Keratinocyte (primary cell): ENCODE data around the gene KRT82. TPM values are rescaled to one million over a fixed set of nuclear protein-coding genes. Genes with fewer than 3 reads are reported as not detected.
A peak's percentile ranks its signal among the peaks of the same experiment; 100 is the strongest.

Experiments
- DNase-seq: peaks from one replicate; pipeline ENCODE4 v3.0.0-alpha.2; 2011; ENCODE audit warnings: low read depth, missing footprints, low spot score
- FAIRE-seq: peaks from 2 replicates; lab custom pipeline; 2011; peaks lifted over from hg19 to GRCh38; lab: Jason Lieb, UNC
- H2AFZ ChIP-seq: 2 replicates; pipeline ENCODE4 v1.6.0; 2012; ENCODE audit warnings: low read length, control low read depth, inconsistent platforms; ENCODE audit not compliant: control insufficient read depth
- H3K27ac ChIP-seq: 2 replicates; pipeline ENCODE4 v1.5.1; 2011; ENCODE audit warnings: low read length; ENCODE audit not compliant: control insufficient read depth, insufficient read depth
- H3K27me3 ChIP-seq: 3 replicates; pipeline ENCODE4 v1.6.0; 2011; ENCODE audit warnings: low read length; ENCODE audit not compliant: control insufficient read depth, insufficient read depth; ENCODE audit errors: extremely low read depth
- H3K36me3 ChIP-seq, 2 experiments: 2 replicates in 1 of 2; 3 replicates in 1 of 2; pipeline ENCODE4 v1.5.1; 2011; ENCODE audit warnings: low read length in 2 of 2, mild to moderate bottlenecking in 1 of 2; ENCODE audit not compliant: control insufficient read depth in 2 of 2, insufficient read depth in 2 of 2; ENCODE audit errors: extremely low read depth in 1 of 2
- H3K4me1 ChIP-seq: 3 replicates; pipeline ENCODE4 v1.5.1; 2011; ENCODE audit warnings: low read length; ENCODE audit not compliant: control insufficient read depth, insufficient read depth; ENCODE audit errors: extremely low read depth
- H3K4me2 ChIP-seq: 3 replicates; pipeline ENCODE4 v1.6.0; 2011; ENCODE audit warnings: low read depth, low read length; ENCODE audit not compliant: control insufficient read depth, insufficient read depth; ENCODE audit errors: extremely low read depth
- H3K4me3 ChIP-seq, 3 experiments: fragments of 200-600 bp in 1 of 3; sonication (generic) in 1 of 3; 2 replicates in 2 of 3; 3 replicates in 1 of 3; pipeline ENCODE4 v1.5.1; 2011 to 2016; ENCODE audit warnings: low read length in 3 of 3, mild to moderate bottlenecking in 3 of 3, control low read depth in 2 of 3, inconsistent platforms in 1 of 3, low read depth in 1 of 3, mixed read lengths in 1 of 3, mixed run types in 1 of 3, moderate library complexity in 1 of 3; ENCODE audit not compliant: control insufficient read depth in 2 of 3, insufficient read depth in 2 of 3; ENCODE audit errors: extremely low read depth in 1 of 3
- H3K79me2 ChIP-seq: 2 replicates; pipeline ENCODE4 v1.6.0; 2012; ENCODE audit warnings: low read length; ENCODE audit not compliant: control insufficient read depth, insufficient read depth
- H3K9ac ChIP-seq: 3 replicates; pipeline ENCODE4 v1.6.0; 2011; ENCODE audit warnings: low read length; ENCODE audit not compliant: control insufficient read depth, insufficient read depth; ENCODE audit errors: extremely low read depth
- H3K9me1 ChIP-seq: 3 replicates; pipeline ENCODE4 v1.6.0; 2011; ENCODE audit warnings: low read length; ENCODE audit not compliant: control insufficient read depth, insufficient read depth; ENCODE audit errors: extremely low read depth
- H3K9me3 ChIP-seq: 2 replicates; pipeline ENCODE4 v1.5.1; 2012; ENCODE audit warnings: low read depth, low read length; ENCODE audit not compliant: control insufficient read depth
- H4K20me1 ChIP-seq: 3 replicates; pipeline ENCODE4 v1.6.0; 2011; ENCODE audit warnings: low read length; ENCODE audit not compliant: control insufficient read depth, insufficient read depth; ENCODE audit errors: extremely low read depth
- EZH2 ChIP-seq: IDR thresholded peaks from one replicate; pipeline ENCODE4 v1.6.1; 2012; ENCODE audit warnings: inconsistent platforms, mild to moderate bottlenecking, low read length, moderate library complexity
- dilution Hi-C: fragments of 300-500 bp; cut with MboI; formaldehyde crosslinking; loops from one replicate; pipeline ENCODE4 v1.7.0; 2020; ENCODE audit warnings: low sequenced_read_pairs; ENCODE audit not compliant: extremely low pct_ligation_motif_present
- polyA plus RNA-seq, 5 experiments: library from polyadenylated mRNA; depleted of rRNA in 3 of 5; stranded (reverse) in 3 of 5; stranded (forward) in 1 of 5; unstranded in 1 of 5; fragments of >200 nt; gene quantifications; 1 replicate in 1 of 5; 2 replicates in 3 of 5; 3 replicates in 1 of 5; pipeline versions ENCODE4 v1.2.1 to v1.2.3, GENCODE V29; 2011 to 2012; ENCODE audit warnings: missing spikeins in 2 of 5, low read depth in 1 of 5, low replicate concordance in 1 of 5
- TF ChIP-seq, protein P1 (sequence below), 3 experiments: IDR thresholded peaks in 1 of 3; conservative IDR thresholded peaks in 1 of 3; optimal IDR thresholded peaks in 1 of 3; 2 replicates in 2 of 3; 3 replicates in 1 of 3; pipeline versions ENCODE3 to v1.5.1; 2011; ENCODE audit warnings: low read length in 3 of 3, mild to moderate bottlenecking in 3 of 3, moderate library complexity in 2 of 3, control low read depth in 1 of 3, inconsistent platforms in 1 of 3; ENCODE audit not compliant: insufficient read depth in 2 of 3; ENCODE audit errors: extremely low read depth in 1 of 3

The KRT82 gene
- polyA plus RNA-seq, 1 donor (not counting 4 experiments of a cell fraction or from before 2014, with no cell fraction given): not detected

DNA sequence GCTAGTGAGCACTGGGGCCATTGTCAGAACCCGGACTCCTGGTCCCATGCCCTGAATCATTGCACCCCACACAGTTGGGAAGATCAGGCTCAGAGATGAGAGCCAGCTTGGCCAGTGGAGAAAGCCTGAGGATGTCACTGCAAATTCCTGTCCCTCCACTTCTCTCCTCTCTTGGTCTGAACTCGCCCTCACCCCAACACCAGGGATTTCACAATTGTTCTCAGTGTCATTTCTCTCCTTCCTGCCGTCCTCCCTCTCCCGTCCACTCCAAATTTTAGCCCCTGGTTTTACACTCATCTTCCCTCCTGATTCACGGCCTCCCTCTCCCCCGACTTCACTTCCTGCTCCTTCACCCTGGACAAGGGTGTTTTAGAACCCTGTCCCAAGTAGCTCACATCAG is 16.9 kb upstream of the KRT82 start:
- Histone ChIP-seq H2AFZ (no peak overlapping the region), H3K4me2 (no peak overlapping the region), H4K20me1 (no peaks in the 10 kb centered on the region), H3K9me3 (no peaks in the 10 kb centered on the region), H3K79me2 (no peaks in the 10 kb centered on the region), H3K9me1 (no peaks in the 10 kb centered on the region), H3K4me3 (no peak overlapping the region), H3K27ac (no peak overlapping the region), H3K4me1 (peaks cover 21% of the 10 kb centered on the region), H3K9ac (no peak overlapping the region), H3K27me3 (no peaks in the 10 kb centered on the region), H3K36me3 (no peaks in the 10 kb centered on the region)
- FAIRE-seq (no peak), DNase-seq (no peak)
- TF ChIP-seq EZH2: no peak
- TF ChIP-seq, protein P1, sequence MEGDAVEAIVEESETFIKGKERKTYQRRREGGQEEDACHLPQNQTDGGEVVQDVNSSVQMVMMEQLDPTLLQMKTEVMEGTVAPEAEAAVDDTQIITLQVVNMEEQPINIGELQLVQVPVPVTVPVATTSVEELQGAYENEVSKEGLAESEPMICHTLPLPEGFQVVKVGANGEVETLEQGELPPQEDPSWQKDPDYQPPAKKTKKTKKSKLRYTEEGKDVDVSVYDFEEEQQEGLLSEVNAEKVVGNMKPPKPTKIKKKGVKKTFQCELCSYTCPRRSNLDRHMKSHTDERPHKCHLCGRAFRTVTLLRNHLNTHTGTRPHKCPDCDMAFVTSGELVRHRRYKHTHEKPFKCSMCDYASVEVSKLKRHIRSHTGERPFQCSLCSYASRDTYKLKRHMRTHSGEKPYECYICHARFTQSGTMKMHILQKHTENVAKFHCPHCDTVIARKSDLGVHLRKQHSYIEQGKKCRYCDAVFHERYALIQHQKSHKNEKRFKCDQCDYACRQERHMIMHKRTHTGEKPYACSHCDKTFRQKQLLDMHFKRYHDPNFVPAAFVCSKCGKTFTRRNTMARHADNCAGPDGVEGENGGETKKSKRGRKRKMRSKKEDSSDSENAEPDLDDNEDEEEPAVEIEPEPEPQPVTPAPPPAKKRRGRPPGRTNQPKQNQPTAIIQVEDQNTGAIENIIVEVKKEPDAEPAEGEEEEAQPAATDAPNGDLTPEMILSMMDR (optimal IDR thresholded peaks at IDR 0.05 in 1 of 3, IDR thresholded peaks at IDR 0.05 in 1 of 3, conservative IDR thresholded peaks at IDR 0.05 in 1 of 3; ENCODE audit: extremely low read depth in 1 of 3, insufficient read depth in 2 of 3, low read length in 3 of 3): no peak
- dilution Hi-C loops: no loop called here

DNA sequence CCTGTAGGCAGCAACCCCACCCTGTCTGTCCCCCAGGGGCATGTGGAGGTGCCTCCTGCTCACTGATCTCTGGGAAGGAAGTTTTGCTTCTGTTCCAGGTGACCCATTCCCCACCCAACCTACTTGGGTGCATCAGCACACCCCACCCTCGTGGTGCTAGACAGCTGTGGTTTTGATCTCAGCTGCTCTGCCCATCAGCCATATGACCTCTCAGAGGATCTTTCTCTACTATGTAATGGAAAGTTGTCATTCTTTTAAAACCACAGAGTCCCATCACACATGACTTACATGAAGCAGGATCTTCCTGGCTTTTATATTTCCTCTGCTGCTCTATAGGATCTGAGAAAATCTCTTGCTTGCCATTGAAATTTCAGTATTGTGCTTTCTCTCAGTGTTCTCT is 13.5 kb upstream of the KRT82 start:
- no peak overlapping the region for H3K9ac ChIP-seq
- H3K4me2 ChIP-seq: no peak overlapping the region
- H3K79me2 ChIP-seq: no peaks in the 10 kb centered on the region
- TF ChIP-seq, protein P1 (optimal IDR thresholded peaks at IDR 0.05 in 1 of 3, IDR thresholded peaks at IDR 0.05 in 1 of 3, conservative IDR thresholded peaks at IDR 0.05 in 1 of 3; ENCODE audit: extremely low read depth in 1 of 3, insufficient read depth in 2 of 3, low read length in 3 of 3): no peak
- DNase-seq (no peak), FAIRE-seq (peak; percentile 84)
- peaks cover 29% of the 10 kb centered on the region for H3K4me1 ChIP-seq
- H3K9me3 ChIP-seq: no peaks in the 10 kb centered on the region
- no peak overlapping the region for H2AFZ ChIP-seq
- dilution Hi-C loops: no loop called here
- H3K36me3 ChIP-seq: no peaks in the 10 kb centered on the region
- no peaks in the 10 kb centered on the region for H3K9me1 ChIP-seq
- H3K27me3 ChIP-seq: no peaks in the 10 kb centered on the region
- H3K27ac ChIP-seq: no peak overlapping the region
- no peak overlapping the region for H3K4me3 ChIP-seq
- no peaks in the 10 kb centered on the region for H4K20me1 ChIP-seq
